T-helper 1 cell treated with Interleukin-12 subunit alpha and Interleukin-12 subunit beta and Interleukin-4 antibody, amounts not matched to agents 30 ng/mL and 1 ng/mL, for 36 hours (primary cell): ENCODE data around the gene AQP5. TPM values are rescaled to one million over a fixed set of nuclear protein-coding genes. Genes with fewer than 3 reads are reported as not detected.

ENCODE experiments used
- intact Hi-C: fragments of 100-400 bp; cut with micrococcal nuclease; formaldehyde crosslinking; loops from one replicate; pipeline ENCODE4 v1.15.1; 2024
- total RNA-seq: library from RNA; stranded (reverse); gene quantifications from 2 replicates; pipeline ENCODE4 v1.2.3, GENCODE V29; 2022

AQP5 gene
- total RNA-seq, 1 donor from 2014 or later, result not detected

DNA sequence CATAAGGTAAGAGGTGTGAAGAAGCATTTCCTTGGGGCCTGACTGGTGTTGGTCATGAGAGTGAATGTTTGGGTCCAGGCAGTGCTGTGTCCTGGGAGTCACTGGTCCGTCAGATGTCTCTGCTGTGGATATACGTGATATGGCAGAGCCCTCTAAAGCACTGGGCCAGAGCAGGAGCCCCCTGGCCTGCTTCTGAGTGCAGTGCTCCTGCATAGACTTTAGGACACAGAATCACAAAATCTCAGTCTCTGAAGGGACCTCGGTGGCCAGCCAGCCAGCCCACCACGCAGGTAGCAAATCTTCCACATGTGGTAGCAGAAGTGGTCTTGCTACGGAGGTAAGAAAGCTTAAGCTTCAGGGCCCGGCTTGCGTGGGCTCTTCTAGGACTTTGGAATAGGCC, 29.6 kb upstream of the AQP5 start:
- intact Hi-C loops, result no loop called here

DNA sequence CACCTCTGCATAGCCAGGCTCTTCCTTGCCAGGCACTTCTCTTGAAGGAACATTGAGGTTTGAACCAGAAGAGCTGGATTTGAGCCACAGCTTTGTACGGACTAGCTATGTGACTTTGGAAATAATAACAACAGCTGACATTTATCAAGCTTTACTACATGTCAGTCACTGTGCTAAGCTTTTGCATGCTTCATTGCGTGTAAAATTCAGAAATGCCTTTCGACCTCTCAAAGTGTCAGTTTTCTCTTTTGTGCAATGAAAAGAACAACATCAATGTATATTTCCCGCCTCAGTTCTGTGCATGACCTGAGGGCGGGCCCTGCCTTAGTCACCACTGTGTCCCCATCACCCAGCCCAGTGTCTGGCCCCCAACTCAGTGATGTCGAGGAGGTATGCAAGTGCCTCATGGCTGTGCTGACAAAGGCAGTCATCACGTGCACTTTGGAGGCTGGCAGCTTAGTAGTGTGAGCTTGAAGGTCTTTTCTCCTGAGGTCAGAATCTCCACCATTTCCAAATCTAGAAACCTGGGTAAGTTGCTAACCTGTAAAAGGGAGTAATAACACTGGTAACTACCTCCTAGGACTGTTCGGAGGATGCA, 29.0 kb upstream of the AQP5 start:
- intact Hi-C loops, result no loop called here

DNA sequence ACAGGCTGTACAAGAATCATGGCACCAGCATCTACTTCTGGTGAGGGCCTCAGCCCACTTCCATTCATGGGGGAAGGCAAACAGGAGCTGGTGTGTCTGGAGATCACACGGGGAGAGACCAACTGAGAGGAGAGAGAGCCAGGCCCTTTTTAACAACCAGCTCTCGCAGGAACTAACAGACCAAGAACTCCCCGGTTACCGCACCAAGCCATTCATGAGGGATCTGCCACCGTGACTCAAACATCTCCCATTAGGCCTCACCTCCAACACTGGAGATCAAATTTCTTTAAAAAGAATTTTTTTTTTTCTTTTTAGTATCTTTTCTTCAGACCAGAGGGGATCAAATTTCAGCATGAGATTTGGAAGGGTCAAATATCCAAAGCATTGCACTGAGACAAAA, 27.9 kb upstream of the AQP5 start:
- intact Hi-C loops, result no loop called here

DNA sequence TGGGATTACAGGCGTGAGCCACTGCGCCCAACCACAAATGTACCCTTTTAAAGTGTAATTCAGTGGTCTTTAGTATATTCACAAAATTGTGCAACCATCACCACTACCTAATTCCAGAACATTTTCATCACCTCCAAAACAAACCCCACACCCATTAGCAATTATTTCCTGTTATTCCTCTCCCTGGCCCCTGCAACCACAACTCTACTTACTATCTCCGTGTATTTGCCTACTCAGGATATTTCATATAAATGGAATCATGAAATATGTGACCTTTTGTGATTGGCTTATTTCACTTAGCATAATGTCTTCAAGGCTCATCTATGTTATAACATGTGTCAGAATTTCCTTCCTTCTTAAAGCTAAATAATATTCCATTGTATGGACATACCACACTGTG, 27.2 kb upstream of the AQP5 start:
- intact Hi-C loops, result no loop called here

GRCh38 chr12:49936925-49937324, 24.7 kb upstream of the AQP5 start:
- intact Hi-C loops, result no loop called here

- intact Hi-C loops, result no loop called here
Observed at GRCh38 chr12:49937639-49938300, 23.9 kb upstream of the AQP5 start.

GRCh38 chr12:49939307-49939706, 22.4 kb upstream of the AQP5 start:
- intact Hi-C loops, result no loop called here

DNA sequence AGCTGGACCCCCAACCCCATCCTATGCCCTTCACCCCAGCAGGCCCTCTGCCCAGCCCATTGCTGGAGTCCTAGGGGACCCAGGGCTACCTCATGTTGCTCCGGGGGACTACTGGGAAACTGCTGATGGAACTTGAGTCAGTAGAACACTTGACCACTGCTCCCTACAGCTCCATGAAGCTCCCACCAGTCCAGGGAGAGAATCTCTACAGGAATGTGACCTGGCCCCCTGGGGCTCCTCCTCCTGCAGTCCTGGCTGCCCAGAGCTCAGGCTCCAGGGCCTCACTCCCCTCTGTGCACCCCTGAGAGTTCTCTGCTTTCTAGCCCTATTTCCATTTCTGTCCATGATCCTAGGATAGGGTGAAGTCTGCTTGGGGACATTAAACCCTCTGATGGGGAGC, 22.0 kb upstream of the AQP5 start:
- intact Hi-C loops, result no loop called here

DNA sequence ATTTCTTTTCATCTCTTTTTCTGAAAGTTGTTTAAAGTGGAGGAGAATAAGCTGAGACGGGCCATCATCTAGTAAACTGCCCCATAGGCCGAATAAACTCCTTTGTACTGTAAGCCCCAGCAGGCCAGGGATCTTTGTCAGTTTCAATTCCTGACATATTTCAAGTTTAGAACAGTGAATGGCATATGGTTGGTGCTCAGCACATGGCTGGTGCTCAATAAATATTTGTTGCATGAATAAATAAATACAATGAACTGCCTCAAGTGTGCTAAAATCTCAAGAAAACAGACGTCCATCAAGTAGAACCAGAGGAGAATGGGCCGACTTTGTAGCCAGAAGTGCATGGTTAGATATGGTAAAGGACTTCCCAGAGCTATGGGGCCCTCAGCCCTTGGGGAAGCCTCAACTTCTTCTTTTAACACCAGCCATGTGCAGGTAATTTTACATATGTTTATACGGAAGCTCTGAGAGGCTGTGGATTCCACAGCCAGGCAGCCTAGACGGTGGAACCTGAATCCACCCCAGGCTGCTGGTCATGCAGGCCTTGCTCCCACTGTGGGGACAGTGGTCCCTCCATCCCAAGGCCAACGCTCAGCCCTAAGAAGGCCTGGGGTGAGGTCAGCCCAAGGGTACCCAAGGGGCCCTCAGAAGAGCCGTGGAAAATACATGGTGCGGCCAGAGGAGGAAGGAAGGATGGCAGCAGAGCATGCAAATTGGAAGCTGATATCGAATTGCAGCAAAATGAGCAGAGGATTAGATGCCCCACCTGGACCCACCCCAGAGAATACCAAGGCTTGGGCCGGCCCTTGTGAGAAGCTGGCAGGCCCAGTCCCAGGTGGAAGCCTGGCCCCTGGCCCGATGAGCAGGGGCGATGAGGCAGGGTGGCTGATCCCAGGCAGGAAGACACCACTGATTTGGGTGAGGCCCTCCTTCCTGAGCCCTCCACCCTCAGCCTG, 19.8 kb upstream of the AQP5 start:
- intact Hi-C loops, result no loop called here

DNA sequence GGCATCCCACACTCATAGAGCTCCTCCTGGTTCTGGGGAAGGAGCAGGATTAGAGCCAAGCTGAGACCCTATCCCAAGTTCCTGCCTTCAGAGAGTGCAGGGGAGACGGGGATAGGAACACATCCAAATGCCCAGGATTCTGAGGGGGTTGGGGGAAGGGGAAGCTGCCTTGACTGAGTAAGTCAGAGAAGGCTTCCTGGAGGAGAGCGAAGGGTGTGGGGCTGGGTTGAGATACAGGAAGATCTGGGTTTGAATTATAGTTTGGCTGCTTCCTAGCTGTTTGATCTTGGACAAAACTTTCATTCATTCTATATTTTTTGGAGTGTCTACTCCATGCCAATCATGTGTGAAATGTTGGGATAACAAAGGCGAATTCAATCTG, 19.2 kb upstream of the AQP5 start:
- intact Hi-C loops, result no loop called here

DNA sequence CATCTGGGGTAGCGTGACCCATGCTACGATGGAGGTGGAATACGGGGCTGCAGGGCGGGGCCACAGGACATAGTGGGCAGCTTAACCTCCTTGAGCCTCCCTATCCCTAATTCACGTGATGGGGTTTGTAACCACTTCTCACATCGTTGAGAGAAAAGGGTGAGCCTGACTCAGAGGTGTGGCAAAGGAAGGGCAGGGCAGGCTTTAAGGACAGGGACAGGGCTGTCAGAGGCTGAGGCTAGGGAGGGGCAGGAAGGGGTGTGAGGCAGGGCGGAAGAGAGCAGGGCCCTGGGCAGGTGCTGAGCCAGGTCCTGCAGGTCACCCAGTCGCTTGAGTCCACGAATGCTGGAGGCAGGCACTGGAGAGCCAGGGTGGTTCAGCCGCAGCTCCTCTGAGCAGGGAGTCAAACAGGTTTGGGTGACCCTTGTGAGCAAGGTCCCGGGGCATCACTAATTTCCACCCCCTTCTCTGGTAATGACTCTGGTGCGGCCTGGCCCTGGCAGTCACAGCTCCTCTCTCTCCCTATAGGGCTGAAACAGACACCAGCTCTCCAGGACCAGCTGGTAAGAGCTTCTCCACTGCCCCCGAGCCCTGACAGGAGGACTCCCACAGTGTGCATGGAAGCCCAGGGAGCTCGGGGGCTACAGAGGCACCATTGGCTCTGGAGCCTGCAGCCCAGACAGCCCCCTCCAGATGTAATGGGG, 18.6 kb upstream of the AQP5 start:
- intact Hi-C loops, result no loop called here

- intact Hi-C loops, result no loop called here
Observed at GRCh38 chr12:49943625-49943960, 18.1 kb upstream of the AQP5 start.

DNA sequence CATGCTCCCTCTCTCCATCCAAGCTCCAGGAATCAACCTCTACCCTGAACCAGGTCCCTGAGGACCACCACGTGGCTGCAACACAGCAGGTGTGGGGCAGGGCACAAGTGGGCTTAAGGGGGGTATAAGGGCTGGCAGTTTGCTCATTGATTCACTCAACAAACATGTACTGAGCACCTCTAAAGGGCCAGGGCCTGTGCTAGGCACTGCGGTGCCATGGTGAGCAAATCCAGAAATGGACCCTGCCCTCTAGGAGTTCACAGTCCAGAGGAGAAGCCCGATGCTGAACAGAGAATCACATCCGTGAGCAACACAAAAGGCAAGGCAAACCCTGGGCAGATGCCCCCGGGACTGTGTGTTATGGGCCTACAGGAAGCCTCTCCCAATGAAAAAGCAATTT, 17.6 kb upstream of the AQP5 start:
- intact Hi-C loops, result loop anchor here (2.0 kb wide), 1 partner anchor 23 kb away; no protein-coding TSS in a partner anchor

DNA sequence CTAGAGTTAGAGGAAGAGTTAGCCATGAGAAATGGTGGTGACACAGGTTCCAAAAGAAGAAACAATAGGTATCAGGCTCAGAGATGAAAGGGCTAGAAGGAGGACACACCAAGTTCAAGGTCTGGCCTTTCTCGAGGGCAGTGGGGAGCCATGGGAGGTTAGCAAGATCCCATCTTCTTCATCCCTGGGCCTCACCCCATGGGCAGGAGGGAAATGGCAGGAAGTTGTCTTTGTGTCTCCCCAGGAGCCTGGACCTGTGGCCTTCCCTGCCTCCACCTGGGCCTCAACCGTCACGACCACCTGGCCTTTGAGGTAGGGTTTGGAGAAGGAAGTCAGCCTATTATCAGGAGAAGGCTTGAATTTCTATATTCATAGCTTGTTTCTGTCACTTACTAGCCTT, 17.0 kb upstream of the AQP5 start:
- intact Hi-C loops, result loop anchor here (1.0 to 2.0 kb wide), 2 partner anchors 22 to 168 kb away; no protein-coding TSS in a partner anchor

GRCh38 chr12:49945394-49946080, 16.1 kb upstream of the AQP5 start:
- intact Hi-C loops, result loop anchor here (1.0 to 2.0 kb wide), 2 partner anchors 21 to 169 kb away; no protein-coding TSS in a partner anchor

GRCh38 chr12:49946086-49946485, 15.6 kb upstream of the AQP5 start:
- intact Hi-C loops, result no loop called here

DNA sequence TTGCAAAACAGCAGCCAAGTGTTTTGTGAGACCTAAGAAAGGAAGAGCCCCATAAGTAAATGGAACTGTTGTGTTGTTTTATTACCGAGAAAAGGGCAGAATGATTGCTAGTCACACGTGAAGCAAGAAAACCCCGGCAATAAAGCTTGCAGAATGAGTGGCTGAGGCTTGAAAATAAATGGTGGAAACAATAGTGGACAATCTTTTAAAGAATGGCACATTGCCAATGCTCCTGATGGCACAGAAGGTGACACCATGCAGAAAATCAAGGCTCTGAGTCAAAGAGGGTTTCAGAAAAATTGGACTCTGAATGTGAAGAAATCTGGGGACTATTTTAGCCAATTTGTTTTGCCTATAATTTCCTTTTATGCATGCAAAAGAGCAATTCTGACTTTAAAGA, 15.2 kb upstream of the AQP5 start:
- intact Hi-C loops, result no loop called here

DNA sequence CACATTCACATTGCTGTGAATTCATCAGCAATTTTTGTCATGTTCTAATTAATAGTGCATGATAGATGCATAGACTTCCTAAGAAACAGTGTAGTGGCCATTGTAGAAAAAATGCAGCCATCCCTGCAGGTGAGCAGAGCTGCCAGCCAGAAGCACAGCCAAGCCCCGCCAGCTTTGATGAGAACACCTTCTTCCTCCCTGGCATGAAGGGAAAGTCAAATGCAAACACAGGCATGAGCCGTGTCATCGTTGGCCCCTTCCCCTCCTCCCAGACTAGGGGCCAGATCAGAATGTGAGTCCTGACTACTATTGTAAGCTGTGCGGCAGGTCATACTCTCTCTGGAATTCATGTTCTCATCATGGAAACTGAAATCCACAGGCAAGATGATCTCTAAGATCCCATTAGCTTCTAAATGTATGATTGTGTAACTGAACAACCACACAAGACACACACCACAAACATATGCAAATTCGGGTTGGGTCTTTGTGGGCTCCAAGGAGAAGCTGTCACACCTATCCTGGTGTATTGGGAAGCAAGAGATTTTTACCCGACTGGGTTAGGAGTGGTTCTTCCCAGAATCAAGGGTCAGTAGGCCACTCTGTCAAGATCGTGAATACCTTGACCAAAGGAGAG, 14.0 kb upstream of the AQP5 start:
- intact Hi-C loops, result no loop called here

DNA sequence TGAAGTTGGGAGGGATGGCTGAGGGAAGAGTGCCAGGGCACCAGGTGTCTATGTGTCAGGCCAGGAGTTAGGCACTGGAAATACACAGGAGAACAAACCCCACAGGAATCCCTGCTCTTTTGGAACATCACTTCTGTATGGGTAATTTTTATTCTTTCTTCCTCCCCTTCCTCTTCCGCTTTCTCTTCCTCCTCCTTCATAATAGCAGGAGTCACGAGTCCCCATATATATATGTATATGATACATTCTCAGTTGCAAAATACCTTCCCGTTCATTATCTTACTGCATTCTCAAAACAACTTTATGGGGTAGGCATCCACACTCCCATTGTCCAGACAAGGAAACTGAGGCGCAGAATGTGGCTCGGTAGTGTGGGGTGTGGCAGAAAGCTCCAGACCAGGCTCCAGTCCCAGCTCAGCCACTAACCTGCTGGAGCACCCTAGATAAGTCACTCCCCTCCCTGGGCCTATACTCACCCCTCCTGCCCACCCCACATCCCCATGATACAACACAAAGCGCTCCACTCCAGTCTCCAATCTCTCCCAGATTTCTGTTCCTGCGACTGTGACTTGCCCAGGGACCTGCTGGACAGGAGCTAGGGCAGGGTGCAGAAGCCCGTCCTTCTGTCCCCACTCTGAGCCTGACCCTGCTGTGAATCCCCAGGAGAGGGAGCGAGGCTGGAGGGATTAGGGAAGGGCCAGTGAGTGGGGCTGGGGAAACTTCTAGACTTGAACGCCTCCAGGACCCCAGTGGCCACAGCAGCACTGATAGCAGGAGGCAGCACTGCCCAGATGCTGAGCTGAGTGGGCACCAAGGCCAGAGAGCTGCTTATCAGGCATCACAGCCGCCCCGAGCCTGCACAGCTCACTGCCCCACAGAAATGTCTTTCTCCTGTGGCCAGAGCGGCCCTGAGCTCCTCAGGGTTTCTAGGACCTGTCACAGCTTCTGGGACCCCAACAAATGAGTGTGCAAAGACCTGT, 12.5 kb upstream of the AQP5 start:
- intact Hi-C loops, result no loop called here
